Right cardiac atrium (tissue), 5 donors: Measurements from ENCODE around the gene NCOA3. TPM values are rescaled to one million over a fixed set of nuclear protein-coding genes. Genes with fewer than 3 reads are reported as not detected.
"Not testable (repeated sequence)": the region's sequence is repeated elsewhere in the genome, so short reads cannot be mapped to it uniquely, and the experiment has no call there.

ENCODE experiments used
- ATAC-seq, 2 donors: fragments of 200-7000 bp; cut with Tn5 transposase; one replicate each; pipeline versions ENCODE4 v1.8.0 to v1.9.1; 2020; ENCODE audit warnings: moderate library complexity in 2 of 2, mild to moderate bottlenecking in 1 of 2
- DNase-seq, 3 donors: peaks; one replicate each; pipeline ENCODE4 v3.0.0-alpha.2; 2020
- H3K27ac ChIP-seq: one replicate; pipeline ENCODE4 v1.5.1; 2013; ENCODE audit warnings: mild to moderate bottlenecking, low read length, control low read depth, moderate library complexity
- H3K27me3 ChIP-seq: one replicate; pipeline ENCODE4 v1.6.1; 2013; ENCODE audit not compliant: control insufficient read depth, insufficient read depth
- H3K4me1 ChIP-seq: one replicate; pipeline ENCODE4 v1.6.1; 2013; ENCODE audit warnings: low read length; ENCODE audit not compliant: control insufficient read depth, insufficient read depth
- H3K4me3 ChIP-seq: one replicate; pipeline ENCODE4 v1.5.1; 2013; ENCODE audit warnings: low read length, control low read depth
- H3K9me3 ChIP-seq: one replicate; pipeline ENCODE4 v1.6.1; 2013; ENCODE audit warnings: low read length; ENCODE audit not compliant: control insufficient read depth
- WGBS: extraction: QIAGEN DNeasy Blood & Tissue Kit; methylation state at CpG from one replicate; pipeline ENCODE4 v1.1.7; 2013; 5-methylcytosine and 5-hydroxymethylcytosine counted together
- intact Hi-C, 4 donors: fragments of 100-400 bp; cut with DNase I; formaldehyde crosslinking; loops; one replicate each; pipeline versions ENCODE4 v1.11.0 to v1.14.0; 2022 to 2023
- long read RNA-seq, 4 donors: library from polyadenylated mRNA; unstranded; transcript quantifications; one replicate each; pipeline ENCODE4 v2.0.0, GENCODE V29; 2020 to 2021
- polyA plus RNA-seq: library from polyadenylated mRNA; stranded (reverse); fragments of 200-250 nt; gene quantifications from one replicate; pipeline ENCODE4 v1.2.3, GENCODE V29; 2013
- total RNA-seq, 4 donors: library from RNA; stranded (reverse); fragmentation: NEBNext Ultra II Directional; extraction: Animal tissue kit (Norgen Biotek cat#: 25700); gene quantifications; one replicate each; pipeline ENCODE4 v1.2.1, GENCODE V29; 2021
- donor health status: healthy with polysubstance abuse.
- donor health status: DM: no; HTN: yes; CAD: no.
- donor health status: DM: no; HTN: no; CAD: no.
- donor health status: DM: no; HTN: yes; CAD: no; lungs with severe emphysema.
- donor health status: DM: yes; HTN: yes; CAD: no.

NCOA3 gene
- total RNA-seq (10 to 100 TPM; 21.0 to 27.2 (median 22.6) TPM), polyA plus RNA-seq (6.7 TPM)
- long read RNA-seq, donor 1, full-length matches to known transcripts = 1 of 7 reads
- long read RNA-seq, donor 1, partial matches to known transcripts = 3 of 7 reads
- long read RNA-seq, donor 1, other reads (novel, unspliced or antisense) = 3 of 7 reads
- long read RNA-seq, donor 2, partial matches to known transcripts = 1 of 1 reads
- long read RNA-seq, donor 2, other reads (novel, unspliced or antisense) = 0 of 1 reads
- long read RNA-seq, donor 3, partial matches to known transcripts = 4 of 16 reads
- long read RNA-seq, donor 3, other reads (novel, unspliced or antisense) = 12 of 16 reads
- long read RNA-seq, donor 4, partial matches to known transcripts = 1 of 1 reads
- long read RNA-seq, donor 4, other reads (novel, unspliced or antisense) = 0 of 1 reads

DNA sequence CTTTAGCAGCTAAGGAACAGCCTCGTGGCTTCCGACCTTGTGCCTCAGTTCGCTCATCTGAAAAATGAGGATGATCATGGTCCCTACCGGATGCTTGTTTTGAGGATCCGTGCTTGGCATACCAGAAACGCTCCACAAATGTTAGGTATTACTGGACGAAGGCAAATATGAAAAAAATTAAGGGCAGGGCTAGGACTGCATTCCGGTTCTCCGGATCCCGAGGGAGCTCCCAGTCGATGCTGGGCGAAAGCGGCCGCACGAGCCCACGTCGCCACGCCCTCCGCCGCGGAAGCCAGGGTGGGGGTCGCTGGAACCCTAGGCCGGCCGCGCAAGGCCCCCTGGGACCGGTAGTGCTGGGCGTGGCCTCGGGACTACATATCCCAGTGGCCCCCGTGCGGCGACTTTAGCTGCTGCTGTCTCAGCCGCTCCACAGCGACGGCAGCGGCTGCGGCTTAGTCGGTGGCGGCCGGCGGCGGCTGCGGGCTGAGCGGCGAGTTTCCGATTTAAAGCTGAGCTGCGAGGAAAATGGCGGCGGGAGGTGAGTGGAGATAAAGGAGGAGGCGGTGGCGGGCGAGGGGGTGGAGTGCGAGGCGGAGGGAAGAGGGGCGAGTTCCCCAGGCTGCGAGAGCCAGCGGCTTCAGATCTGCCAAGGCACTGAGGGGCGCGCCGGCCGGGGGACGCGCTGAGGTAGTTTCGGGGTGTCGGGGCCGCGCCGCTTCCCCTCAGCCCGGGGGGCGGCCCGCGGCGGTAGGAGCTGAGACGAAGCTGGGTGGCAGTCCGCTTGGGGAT is at the start of gene NCOA3:
Gene NCOA3, plus strand, starts transcription at position 406 of the 789 bp plus-strand sequence. CDS start 120,361 bp downstream, outside the sequence.
- Histone ChIP-seq H3K27ac (peak within 1 kb of the TSS; percentile 91), H3K27me3 (no peaks in the 10 kb centered on the region), H3K4me3 (peak within 1 kb of the TSS; percentile 96), H3K4me1 (peaks cover 3% of the 10 kb centered on the region), H3K9me3 (no peaks in the 10 kb centered on the region)
- intact Hi-C loops = loop anchor here (10.0 kb wide), 4 partner anchors 63 to 123 kb away; no protein-coding TSS in a partner anchor
- under 1% methylated on average over 74 of the region's 74 CpGs for WGBS
- ATAC-seq = peak; percentile 99
- DNase-seq = peak; percentile 97 to 99 (median 98)

DNA sequence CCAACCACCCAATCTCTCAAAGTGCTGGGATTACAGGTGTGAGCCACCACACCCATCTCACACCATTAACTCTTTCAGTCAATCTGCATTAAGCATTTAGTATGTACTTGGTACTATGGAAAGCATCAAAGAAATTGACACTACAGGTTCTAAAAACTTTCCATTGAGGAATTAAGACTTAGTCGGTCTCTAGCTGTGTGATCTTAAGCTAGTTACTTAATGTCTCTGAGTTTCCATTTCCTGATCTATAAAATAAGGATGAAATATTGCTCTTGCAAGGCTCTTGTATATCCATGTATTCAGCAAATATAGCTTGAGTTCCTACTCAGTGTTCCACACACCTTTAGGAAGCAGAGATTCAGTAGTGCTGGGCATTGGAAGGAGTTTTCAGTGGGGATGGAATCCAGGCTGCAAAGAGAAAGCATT is 48.9 kb upstream of the NCOA3 start:
- no peak for ATAC-seq
- intact Hi-C loops = no loop called here

DNA sequence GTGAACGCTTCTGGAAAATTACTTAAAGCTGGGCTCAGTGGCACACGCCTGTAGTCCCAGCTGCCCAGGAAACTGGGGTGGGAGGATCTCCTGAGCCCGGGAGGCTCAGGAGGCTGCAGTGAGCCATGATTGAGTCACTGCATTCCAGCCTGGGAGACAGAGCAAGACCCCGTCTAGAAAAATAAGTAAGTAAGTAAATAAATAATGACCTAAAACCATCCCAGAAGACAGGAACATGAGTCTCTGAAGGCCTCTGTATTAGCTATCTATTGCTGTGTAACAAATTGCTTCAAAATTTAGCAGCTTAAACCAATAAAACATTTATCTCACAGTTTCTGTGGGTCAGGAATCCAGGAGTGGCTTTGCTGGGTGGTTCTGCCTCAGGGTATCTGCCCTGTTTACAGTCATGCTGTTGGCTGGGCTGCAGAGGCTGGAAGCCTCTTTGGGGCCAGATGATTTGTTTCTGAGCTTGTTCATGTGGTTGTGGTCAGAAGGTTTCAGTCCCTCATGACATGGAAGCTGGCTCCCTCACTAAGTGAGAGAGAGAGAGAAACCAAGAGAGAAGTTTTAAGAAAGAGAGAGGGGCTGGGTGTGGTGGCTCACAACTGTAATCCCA is 48.4 kb upstream of the NCOA3 start:
- H3K4me1 ChIP-seq = no peaks in the 10 kb centered on the region
- DNase-seq (no peak), ATAC-seq (peak in 1 of 2 donors; percentile 53)
- H3K27ac ChIP-seq = no peak overlapping the region
- intact Hi-C loops = no loop called here
- WGBS = 55% methylated on average over 4 of the region's 4 CpGs
- no peaks in the 10 kb centered on the region for H3K9me3 ChIP-seq
- no peak overlapping the region for H3K4me3 ChIP-seq
- H3K27me3 ChIP-seq = no peaks in the 10 kb centered on the region

More for the DNA sequence above, 48.9 kb upstream of the NCOA3 start:
- Histone ChIP-seq H3K4me3 (no peak overlapping the region), H3K9me3 (no peaks in the 10 kb centered on the region), H3K4me1 (no peaks in the 10 kb centered on the region), H3K27ac (no peak overlapping the region), H3K27me3 (no peaks in the 10 kb centered on the region)
- DNase-seq = no peak
- 94% methylated on average over 1 of the region's 1 CpG for WGBS

DNA sequence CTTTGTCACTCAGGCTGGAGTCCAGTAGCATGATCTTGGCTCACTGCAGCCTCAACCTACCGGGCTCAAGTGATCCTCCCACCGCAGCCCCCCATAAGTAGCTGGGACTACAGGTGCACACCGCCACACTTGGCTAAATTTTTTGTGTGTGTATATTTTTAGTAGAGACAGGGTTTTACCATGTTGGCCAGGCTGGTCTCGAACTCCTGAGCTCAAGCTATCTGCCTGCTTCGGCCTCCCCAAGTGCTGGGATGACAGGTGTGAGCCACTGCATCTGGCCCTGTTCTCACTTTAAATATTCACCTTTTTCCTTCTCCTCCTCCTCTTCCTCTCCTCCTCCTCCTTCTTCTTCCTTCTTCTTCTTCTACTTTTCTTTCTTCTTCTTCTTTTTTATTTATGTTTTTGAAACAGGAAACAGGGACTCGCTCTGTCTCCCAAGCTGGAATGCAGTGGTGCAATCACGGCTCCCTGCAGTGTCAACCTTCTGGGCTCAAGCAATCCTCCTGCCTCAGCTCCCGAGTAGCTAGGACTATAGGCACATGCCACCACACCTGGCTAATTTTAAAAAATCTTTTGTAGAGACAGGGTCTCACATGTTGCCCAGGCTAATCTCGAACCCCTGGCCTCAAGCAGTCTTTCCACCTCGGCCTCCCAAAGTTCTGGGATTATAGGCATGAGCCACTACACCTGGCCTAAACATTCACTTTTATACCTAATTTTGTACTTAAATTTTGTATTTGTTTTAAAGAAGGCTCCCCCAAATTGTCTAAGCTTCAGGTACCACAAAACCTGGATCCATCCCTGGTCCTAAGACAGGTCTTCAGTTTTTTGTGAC is 47.2 kb upstream of the NCOA3 start:
- Histone ChIP-seq H3K9me3 (no peaks in the 10 kb centered on the region), H3K27ac (no peak overlapping the region), H3K4me3 (no peak overlapping the region), H3K4me1 (no peaks in the 10 kb centered on the region), H3K27me3 (no peaks in the 10 kb centered on the region)
- DNase-seq (no peak), ATAC-seq (no peak)
- intact Hi-C loops = no loop called here
- WGBS = 93% methylated on average over 10 of the region's 10 CpGs

DNA sequence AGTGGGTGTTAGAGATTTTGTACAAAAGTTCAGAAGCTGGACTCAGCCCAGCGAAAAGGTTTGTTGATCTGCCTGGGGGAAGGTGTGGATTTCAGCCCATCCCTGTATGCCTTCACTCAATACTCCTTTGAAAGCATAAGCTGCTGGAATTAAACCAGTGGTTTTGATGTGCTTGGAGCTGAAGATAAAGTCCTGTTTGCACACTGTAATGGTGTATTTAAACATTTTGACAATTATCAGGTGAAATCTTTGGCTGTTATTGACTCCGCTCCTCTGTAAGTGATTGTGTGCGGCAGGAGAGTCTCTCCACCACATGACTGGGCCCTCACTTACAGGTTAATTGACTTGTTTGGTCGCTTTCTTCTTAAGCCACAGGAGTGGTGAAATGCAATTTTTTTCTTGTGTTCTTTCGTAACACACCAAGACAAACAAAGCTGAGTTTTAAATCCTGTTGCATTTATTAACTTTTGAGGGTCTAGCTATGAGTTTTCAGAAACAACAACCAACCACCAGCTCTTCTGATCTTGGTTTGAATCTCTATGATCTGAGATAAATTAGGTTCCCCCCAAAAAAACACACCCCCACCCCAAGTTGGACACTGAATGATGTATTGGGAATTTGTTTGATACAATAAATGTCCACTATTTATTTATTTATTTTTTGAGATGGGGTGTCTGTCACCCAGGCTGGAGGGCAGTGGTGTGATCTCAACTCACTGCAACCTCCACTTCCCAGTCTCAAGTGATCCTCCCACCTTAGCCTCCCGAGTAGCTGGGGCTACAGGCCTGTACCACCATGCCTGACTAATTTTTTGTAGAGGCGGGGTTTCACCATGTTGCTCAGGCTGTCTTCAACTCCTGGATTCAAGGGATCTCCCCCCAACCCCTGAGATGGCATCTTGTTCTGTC is 46.3 kb upstream of the NCOA3 start:
- Histone ChIP-seq H3K9me3 (no peaks in the 10 kb centered on the region), H3K27ac (no peak overlapping the region), H3K4me1 (no peaks in the 10 kb centered on the region), H3K27me3 (no peaks in the 10 kb centered on the region), H3K4me3 (no peak overlapping the region)
- ATAC-seq = no peak
- WGBS = 93% methylated on average over 7 of the region's 7 CpGs
- DNase-seq = no peak
- intact Hi-C loops = no loop called here

DNA sequence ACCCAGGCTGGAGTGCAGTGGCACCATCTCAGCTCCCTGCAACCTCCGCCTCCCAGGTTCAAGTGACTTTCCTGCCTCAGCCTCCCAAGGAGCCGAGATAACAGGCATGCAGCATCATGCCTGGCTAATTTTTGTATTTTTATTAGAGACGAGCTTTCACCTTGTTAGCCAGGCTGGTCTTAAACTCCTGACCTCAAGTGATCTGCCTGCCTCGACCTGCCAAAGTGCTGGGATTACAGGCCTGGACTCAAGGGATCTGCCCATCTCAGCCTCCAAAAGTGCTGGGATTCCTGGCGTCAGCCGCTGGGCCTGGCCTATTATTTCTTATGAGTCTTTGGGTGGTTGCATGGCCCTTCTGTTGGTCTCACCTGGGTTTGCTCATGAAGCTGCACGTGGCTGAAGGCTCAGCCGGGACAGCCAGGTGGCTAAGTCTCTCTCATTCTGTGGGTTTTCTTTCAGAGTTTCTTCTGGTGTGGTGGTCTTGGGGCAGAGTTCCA is 45.6 kb upstream of the NCOA3 start:
- Histone ChIP-seq H3K4me1 (no peaks in the 10 kb centered on the region), H3K9me3 (no peaks in the 10 kb centered on the region), H3K4me3 (no peak overlapping the region), H3K27ac (no peak overlapping the region), H3K27me3 (no peaks in the 10 kb centered on the region)
- intact Hi-C loops = no loop called here
- ATAC-seq (no peak), DNase-seq (no peak)
- 97% methylated on average over 8 of the region's 8 CpGs for WGBS

DNA sequence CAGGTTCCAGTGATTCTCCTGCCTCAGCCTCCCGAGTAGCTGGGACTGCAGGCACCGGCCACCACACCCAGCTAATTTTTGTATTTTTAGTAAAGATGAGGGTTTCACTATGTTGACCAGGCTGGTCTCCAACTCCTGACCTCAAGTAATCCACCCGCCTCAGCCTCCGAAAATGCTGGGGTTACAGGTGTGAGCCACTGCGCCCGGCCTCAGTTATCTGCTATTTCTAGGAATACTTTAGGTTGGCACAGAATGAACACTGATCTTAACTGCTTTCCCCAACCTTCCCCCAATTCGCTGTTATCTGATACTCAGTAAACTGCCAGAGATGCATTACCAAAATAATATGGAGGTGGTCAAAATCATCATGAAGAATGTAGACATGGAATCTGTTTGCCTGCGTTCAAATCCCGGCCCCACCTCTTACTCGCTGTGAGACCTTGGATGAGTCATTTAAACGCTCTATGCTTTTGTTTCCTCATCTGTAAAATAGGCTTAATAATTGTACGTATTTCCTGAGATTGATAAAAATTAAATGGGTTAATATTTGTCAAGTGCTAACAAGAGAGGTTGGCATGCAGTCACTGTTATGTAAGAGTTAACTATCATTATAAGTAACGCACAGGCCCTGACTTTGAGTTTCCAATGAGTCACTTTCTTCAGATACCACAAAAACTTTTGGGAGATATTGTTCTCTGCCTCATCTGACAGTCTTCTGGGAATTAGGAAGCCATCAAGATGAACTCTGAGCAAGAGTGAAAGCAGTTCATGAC is 44.5 kb upstream of the NCOA3 start:
- Histone ChIP-seq H3K27me3 (no peaks in the 10 kb centered on the region), H3K27ac (no peak overlapping the region), H3K9me3 (no peaks in the 10 kb centered on the region), H3K4me3 (no peak overlapping the region), H3K4me1 (no peaks in the 10 kb centered on the region)
- no peak for DNase-seq
- ATAC-seq = no peak
- intact Hi-C loops = no loop called here
- WGBS = 94% methylated on average over 13 of the region's 13 CpGs

DNA sequence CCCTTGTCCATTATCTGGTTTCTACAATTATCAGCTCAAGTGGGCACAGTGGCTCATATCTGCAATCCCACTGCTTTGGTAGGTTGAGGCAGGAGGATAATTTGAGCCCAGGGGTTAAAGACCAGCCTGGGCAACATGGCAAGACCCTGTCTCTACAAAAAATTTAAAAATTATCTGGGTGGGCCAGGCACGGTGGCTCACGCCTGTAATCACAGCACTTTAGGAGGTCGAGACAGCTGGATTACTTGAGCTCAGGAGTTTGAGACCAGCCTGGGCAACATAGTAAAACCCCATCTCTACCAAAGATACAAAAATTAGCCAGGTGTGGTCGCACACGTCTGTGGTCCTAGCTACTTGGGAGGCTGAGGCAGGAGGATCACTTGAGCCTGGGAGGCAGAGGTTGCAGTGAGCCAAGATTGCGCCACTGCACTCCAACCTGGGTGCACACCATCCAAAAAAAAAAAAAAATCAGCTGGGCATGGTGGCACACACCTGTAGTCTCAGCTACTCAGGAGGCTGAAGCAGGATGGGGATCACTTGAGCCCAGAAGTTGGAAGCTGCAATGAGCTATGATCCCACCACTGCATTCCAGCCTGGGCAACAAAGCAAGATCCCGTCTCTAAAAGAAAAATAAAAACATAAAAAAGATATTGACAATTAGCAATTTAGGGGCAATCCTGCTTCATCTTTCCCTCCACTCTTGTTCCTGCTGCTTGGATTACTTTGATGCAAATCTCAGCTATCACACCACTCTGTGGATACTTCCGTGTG is 43.2 kb upstream of the NCOA3 start:
- intact Hi-C loops, H3K27ac ChIP-seq, ATAC-seq, H3K9me3 ChIP-seq, H3K4me1 ChIP-seq, H3K4me3 ChIP-seq, H3K27me3 ChIP-seq, DNase-seq: not testable (repeated sequence)
- WGBS = 95% methylated on average over 8 of the region's 8 CpGs
